Adipocyte (in vitro differentiated cells): ENCODE measurements around the gene TIE1.

Experiments used
- DNase-seq: peaks from one replicate; pipeline ENCODE4 v3.0.0-alpha.2; 2015; ENCODE audit warnings: low read depth
- H3K27me3 ChIP-seq: replicated peaks from 2 replicates; pipeline ENCODE4 v1.7.0; 2013; ENCODE audit warnings: mild to moderate bottlenecking, low read length, moderate library complexity; ENCODE audit not compliant: control insufficient read depth, insufficient read depth
- H3K36me3 ChIP-seq: 2 replicates; pipeline ENCODE4 v1.7.0; 2013; ENCODE audit warnings: low read length, mild to moderate bottlenecking, moderate library complexity; ENCODE audit not compliant: control insufficient read depth, insufficient read depth, severe bottlenecking
- H3K4me1 ChIP-seq: 2 replicates; pipeline ENCODE4 v1.7.0; 2013; ENCODE audit warnings: mild to moderate bottlenecking, low read length, moderate library complexity; ENCODE audit not compliant: control insufficient read depth, insufficient read depth
- H3K4me3 ChIP-seq: 2 replicates; pipeline ENCODE4 v1.7.0; 2013; ENCODE audit warnings: mild to moderate bottlenecking, low read length, moderate library complexity
- H3K9ac ChIP-seq: 2 replicates; pipeline ENCODE4 v1.7.0; 2013; ENCODE audit warnings: mild to moderate bottlenecking, low read length, moderate library complexity
- H3K9me3 ChIP-seq: 2 replicates; pipeline ENCODE4 v1.7.0; 2013; ENCODE audit warnings: mild to moderate bottlenecking, low read length, moderate library complexity; ENCODE audit not compliant: control insufficient read depth

Gene TIE1

GRCh38 chr1:43334453-43335205, 33.8 kb downstream of the TIE1 start:
- Histone ChIP-seq H3K4me3 (no peak overlapping the region), H3K9ac (no peak overlapping the region), H3K4me1 (peaks cover 16% of the 10 kb centered on the region), H3K9me3 (no peaks in the 10 kb centered on the region), H3K27me3 (no peaks in the 10 kb centered on the region), H3K36me3 (no peaks in the 10 kb centered on the region)
- DNase-seq = no peak

DNA sequence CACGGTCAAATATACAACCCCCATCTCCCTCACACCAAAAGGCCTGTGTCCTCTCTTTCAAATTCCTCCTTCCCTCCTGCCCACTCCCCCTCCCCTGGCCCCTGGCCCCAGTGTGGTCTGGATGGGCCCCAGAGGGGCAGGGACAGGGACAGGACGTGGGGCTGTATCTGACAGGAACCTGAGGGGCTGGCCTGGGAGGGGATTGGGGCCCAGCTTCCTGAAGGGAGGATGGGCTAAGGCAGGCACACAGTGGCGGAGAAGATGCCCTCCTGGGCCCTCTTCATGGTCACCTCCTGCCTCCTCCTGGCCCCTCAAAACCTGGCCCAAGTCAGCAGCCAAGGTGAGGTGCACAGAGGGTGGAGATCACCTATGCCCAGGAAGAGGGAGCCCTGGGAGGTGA, 36.8 kb downstream of the TIE1 start, which contains the start of gene MPL:
Gene MPL (plus strand): TSS at position 231 of the 400 bp plus-strand sequence. CDS start 31 bp downstream, at position 262.
- H3K27me3 ChIP-seq = no peaks in the 10 kb centered on the region
- H3K9ac ChIP-seq = no peak within 1 kb of the TSS
- no peak within 1 kb of the TSS for H3K4me3 ChIP-seq
- H3K36me3 ChIP-seq = no peaks in the 10 kb centered on the region
- peaks cover 10% of the 10 kb centered on the region for H3K4me1 ChIP-seq
- H3K9me3 ChIP-seq = no peaks in the 10 kb centered on the region
- DNase-seq = no peak

DNA sequence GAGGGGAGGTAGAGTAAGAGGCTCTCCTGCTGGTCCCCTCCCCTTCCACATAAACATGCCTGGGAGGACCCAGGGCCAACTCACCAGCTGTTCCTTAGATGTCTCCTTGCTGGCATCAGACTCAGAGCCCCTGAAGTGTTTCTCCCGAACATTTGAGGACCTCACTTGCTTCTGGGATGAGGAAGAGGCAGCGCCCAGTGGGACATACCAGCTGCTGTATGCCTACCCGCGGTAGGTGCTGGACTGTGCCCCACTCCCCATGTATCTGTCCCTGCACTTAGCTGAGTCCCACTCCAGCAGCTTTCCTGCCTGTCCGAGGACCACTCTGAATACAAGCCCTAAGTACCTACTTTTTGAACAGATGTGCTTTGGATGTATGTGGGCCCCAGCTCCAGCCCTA, 37.2 kb downstream of the TIE1 start:
- Histone ChIP-seq H3K9me3 (no peaks in the 10 kb centered on the region), H3K36me3 (no peaks in the 10 kb centered on the region), H3K4me1 (peaks cover 10% of the 10 kb centered on the region), H3K9ac (no peak overlapping the region), H3K27me3 (no peaks in the 10 kb centered on the region), H3K4me3 (no peak overlapping the region)
- DNase-seq = no peak

GRCh38 chr1:43339584-43340232, 38.9 kb downstream of the TIE1 start:
- Histone ChIP-seq H3K9me3 (no peaks in the 10 kb centered on the region), H3K4me1 (peaks cover 20% of the 10 kb centered on the region), H3K4me3 (no peak overlapping the region), H3K36me3 (no peaks in the 10 kb centered on the region), H3K9ac (no peak overlapping the region), H3K27me3 (no peaks in the 10 kb centered on the region)
- DNase-seq = no peak

GRCh38 chr1:43340559-43340958, 39.8 kb downstream of the TIE1 start:
- no peaks in the 10 kb centered on the region for H3K9me3 ChIP-seq
- H3K4me1 ChIP-seq = peaks cover 29% of the 10 kb centered on the region
- H3K9ac ChIP-seq = no peak overlapping the region
- no peaks in the 10 kb centered on the region for H3K27me3 ChIP-seq
- no peak for DNase-seq
- H3K4me3 ChIP-seq = no peak overlapping the region
- H3K36me3 ChIP-seq = no peaks in the 10 kb centered on the region

- no peaks in the 10 kb centered on the region for H3K36me3 ChIP-seq
- DNase-seq = no peak
Measured at GRCh38 chr1:43344267-43344850, 43.6 kb downstream of the TIE1 start.

GRCh38 chr1:43345120-43345519, 44.3 kb downstream of the TIE1 start:
- no peak for DNase-seq
- H3K9ac ChIP-seq = peak overlapping the region; percentile 40
- no peaks in the 10 kb centered on the region for H3K9me3 ChIP-seq
- H3K4me1 ChIP-seq = peaks cover 38% of the 10 kb centered on the region
- no peaks in the 10 kb centered on the region for H3K36me3 ChIP-seq
- H3K27me3 ChIP-seq = no peaks in the 10 kb centered on the region
- H3K4me3 ChIP-seq = no peak overlapping the region

More at GRCh38 chr1:43344267-43344850, 43.6 kb downstream of the TIE1 start:
- Histone ChIP-seq H3K4me1 (peaks cover 31% of the 10 kb centered on the region), H3K9me3 (no peaks in the 10 kb centered on the region), H3K27me3 (no peaks in the 10 kb centered on the region), H3K9ac (peak overlapping the region; percentile 40), H3K4me3 (no peak overlapping the region)

DNA sequence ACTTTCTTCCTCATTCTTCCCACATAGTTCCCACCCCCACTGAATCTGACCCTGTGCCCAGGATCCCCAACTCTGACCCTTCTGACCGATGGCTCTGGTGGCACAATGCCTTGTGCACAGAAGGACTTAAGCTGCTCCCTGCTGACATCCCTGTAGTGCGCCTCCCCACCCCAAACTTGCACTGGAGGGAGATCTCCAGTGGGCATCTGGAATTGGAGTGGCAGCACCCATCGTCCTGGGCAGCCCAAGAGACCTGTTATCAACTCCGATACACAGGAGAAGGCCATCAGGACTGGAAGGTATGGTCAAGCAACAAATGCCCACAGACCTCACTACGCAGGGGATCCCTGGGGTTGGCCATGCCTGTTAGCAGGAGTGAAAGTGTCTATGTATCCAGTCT, 45.9 kb downstream of the TIE1 start:
- DNase-seq = no peak

DNA sequence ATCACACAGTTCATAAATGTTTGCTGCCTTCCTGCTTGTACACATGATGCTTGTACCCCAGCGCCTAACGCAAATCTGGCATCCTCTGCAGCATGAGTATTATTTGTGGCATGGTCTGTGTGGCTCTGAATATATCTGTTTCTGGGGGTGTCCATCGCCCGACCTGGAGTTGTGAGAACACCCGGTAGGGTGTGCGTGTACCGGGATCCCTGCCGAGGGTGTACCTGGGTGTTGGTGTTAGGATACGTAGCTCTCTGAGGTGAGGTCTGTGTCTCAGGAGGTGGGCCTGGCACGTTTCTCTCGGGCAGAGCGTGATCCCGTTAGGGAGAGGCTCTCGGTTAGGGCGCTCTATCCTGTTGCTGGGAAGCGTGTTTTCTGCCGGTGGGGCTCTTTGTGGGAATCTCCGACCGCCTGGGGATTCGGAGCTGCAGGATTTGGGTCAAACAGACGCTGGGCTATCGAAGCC, 47.6 kb downstream of the TIE1 start:
- peaks cover 33% of the 10 kb centered on the region for H3K4me1 ChIP-seq

More for the DNA sequence above, 45.9 kb downstream of the TIE1 start:
- H3K4me1 ChIP-seq = peaks cover 33% of the 10 kb centered on the region
- no peaks in the 10 kb centered on the region for H3K9me3 ChIP-seq
- no peaks in the 10 kb centered on the region for H3K36me3 ChIP-seq
- no peaks in the 10 kb centered on the region for H3K27me3 ChIP-seq
- H3K4me3 ChIP-seq = no peak overlapping the region
- H3K9ac ChIP-seq = no peak overlapping the region

GRCh38 chr1:43348809-43349593, 48.2 kb downstream of the TIE1 start:
- H3K9ac ChIP-seq = peak overlapping the region; percentile 77
- peaks cover 30% of the 10 kb centered on the region for H3K4me1 ChIP-seq
- no peaks in the 10 kb centered on the region for H3K9me3 ChIP-seq
- no peaks in the 10 kb centered on the region for H3K36me3 ChIP-seq
- peak; percentile 55 for DNase-seq
- peak overlapping the region; percentile 75 for H3K4me3 ChIP-seq
- no peaks in the 10 kb centered on the region for H3K27me3 ChIP-seq

More for the DNA sequence above, 47.6 kb downstream of the TIE1 start:
- Histone ChIP-seq H3K27me3 (no peaks in the 10 kb centered on the region), H3K4me3 (peak overlapping the region; percentile 75), H3K9me3 (no peaks in the 10 kb centered on the region), H3K36me3 (no peaks in the 10 kb centered on the region), H3K9ac (peak overlapping the region; percentile 77)
- DNase-seq = no peak
